Retinal pigment epithelial cell (primary cell): ENCODE data around the gene CTAGE4.
"Not testable (repeated sequence)": the region's sequence is repeated elsewhere in the genome, so short reads cannot be mapped to it uniquely, and the experiment has no call there.

Experiments
- DNase-seq: peaks from one replicate; pipeline ENCODE4 v3.0.0-alpha.2; 2010; ENCODE audit warnings: low read depth
- H3K4me3 ChIP-seq: 2 replicates; pipeline ENCODE4 v1.5.1; 2011; ENCODE audit warnings: mild to moderate bottlenecking, low read length, control low read depth, moderate library complexity
- TF ChIP-seq, protein P1 (sequence below): conservative IDR thresholded peaks from 2 replicates; pipeline ENCODE4 v1.5.1; 2011; ENCODE audit warnings: low read depth, low read length, control low read depth, inconsistent platforms

The CTAGE4 gene

GRCh38 chr7:144164784-144165183 lies 18.5 kb upstream of the CTAGE4 start:
- no peak overlapping the region for H3K4me3 ChIP-seq
- TF ChIP-seq, protein P1, sequence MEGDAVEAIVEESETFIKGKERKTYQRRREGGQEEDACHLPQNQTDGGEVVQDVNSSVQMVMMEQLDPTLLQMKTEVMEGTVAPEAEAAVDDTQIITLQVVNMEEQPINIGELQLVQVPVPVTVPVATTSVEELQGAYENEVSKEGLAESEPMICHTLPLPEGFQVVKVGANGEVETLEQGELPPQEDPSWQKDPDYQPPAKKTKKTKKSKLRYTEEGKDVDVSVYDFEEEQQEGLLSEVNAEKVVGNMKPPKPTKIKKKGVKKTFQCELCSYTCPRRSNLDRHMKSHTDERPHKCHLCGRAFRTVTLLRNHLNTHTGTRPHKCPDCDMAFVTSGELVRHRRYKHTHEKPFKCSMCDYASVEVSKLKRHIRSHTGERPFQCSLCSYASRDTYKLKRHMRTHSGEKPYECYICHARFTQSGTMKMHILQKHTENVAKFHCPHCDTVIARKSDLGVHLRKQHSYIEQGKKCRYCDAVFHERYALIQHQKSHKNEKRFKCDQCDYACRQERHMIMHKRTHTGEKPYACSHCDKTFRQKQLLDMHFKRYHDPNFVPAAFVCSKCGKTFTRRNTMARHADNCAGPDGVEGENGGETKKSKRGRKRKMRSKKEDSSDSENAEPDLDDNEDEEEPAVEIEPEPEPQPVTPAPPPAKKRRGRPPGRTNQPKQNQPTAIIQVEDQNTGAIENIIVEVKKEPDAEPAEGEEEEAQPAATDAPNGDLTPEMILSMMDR, result no peak
- no peak for DNase-seq

DNA sequence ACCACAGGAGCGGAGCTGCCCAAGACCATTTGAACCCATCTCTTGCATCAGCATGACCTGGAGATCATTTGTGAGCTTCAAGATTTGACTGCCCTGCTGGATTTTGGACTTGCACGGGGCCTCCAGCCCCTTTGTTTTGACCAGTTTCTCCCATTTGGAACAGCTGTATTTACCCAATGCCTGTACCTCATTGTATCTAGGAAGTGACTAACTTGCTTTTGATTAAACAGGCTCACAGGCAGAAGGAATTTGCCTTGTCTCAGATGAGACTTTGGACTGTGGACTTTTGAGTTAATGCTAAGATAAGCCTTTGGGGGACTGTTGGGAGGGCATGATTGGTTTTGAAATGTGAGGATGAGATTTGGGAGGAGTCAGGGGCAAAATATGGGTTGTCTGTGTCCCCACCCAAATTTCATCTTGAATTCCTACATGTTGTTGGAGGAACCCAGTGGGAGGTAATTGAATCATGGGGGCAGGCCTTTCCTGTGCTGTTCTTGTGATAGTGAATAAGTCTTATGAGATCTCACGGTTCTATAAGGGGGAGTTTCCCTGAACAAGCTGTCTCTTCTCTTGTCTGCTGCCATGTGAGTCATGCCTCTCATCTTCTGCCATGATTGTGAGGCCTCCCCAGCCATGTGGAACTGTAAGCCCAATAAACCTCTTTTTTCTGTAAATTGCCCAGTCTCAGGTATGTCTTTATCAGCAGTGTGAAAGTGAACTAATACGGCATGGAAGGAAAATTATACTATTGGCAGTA lies 11.5 kb upstream of the CTAGE4 start:
- not testable (repeated sequence) for DNase-seq, H3K4me3 ChIP-seq

- no peak for DNase-seq
- H3K4me3 ChIP-seq, result no peak overlapping the region
- TF ChIP-seq, protein P1, result no peak
Observed at GRCh38 chr7:144174613-144175012, 8.7 kb upstream of the CTAGE4 start.

GRCh38 chr7:144178380-144179164 lies 4.7 kb upstream of the CTAGE4 start:
- H3K4me3 ChIP-seq, DNase-seq: not testable (repeated sequence)
- TF ChIP-seq, protein P1, result peak; percentile 44

GRCh38 chr7:144179165-144179479 lies 4.1 kb upstream of the CTAGE4 start:
- not testable (repeated sequence) for DNase-seq, H3K4me3 ChIP-seq

- DNase-seq, result not testable (repeated sequence)
Observed at GRCh38 chr7:144187848-144188247, 4.6 kb downstream of the CTAGE4 start.

DNA sequence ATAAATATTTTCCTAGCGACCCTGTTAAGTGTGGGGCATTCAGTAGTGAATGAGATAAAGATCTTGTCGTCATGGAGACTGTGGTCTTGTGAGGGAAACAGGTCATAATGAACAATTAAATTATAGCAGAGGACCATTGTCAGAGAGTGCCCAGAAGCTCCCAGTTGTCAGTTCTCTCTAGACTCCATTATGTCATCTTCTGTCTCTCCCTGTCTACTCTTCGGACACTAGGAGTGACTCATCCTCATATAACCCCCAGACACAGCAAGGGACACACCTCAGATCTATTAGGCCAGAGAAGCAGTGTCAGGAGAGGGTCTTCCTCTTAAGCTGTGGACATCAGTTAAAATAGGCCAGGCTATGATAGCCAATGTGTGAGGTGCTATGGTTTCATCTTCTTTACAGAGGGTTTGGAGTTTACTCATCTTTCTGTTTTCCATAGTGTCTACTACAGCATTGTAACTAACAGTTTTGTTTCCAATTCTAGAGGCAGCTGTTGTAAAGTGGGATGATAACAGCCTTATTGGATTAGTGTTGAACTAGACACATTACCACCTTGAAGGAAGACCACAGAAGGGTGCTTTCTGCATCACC lies 5.4 kb downstream of the CTAGE4 start:
- DNase-seq, H3K4me3 ChIP-seq: not testable (repeated sequence)

More at GRCh38 chr7:144187848-144188247, 4.6 kb downstream of the CTAGE4 start:
- H3K4me3 ChIP-seq, result not testable (repeated sequence)

DNA sequence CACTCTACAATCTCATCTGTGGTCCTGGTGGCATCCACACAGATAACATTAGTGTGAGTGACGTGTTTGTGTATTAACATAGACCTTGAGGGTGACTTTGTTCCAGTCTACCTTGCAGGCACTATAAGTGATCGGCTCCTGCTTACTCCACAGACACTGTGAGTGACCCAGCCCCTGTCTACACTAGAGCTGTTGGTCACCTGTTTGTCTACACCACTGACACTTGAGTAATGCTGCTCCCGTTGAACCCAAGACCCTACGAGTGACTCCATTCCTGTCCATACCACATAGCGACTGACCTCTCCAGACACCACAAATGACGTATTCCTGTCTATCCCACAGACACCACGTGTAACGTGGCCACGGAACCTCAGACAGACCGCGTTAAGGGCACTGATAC lies 10.5 kb downstream of the CTAGE4 start:
- not testable (repeated sequence) for H3K4me3 ChIP-seq, DNase-seq

DNA sequence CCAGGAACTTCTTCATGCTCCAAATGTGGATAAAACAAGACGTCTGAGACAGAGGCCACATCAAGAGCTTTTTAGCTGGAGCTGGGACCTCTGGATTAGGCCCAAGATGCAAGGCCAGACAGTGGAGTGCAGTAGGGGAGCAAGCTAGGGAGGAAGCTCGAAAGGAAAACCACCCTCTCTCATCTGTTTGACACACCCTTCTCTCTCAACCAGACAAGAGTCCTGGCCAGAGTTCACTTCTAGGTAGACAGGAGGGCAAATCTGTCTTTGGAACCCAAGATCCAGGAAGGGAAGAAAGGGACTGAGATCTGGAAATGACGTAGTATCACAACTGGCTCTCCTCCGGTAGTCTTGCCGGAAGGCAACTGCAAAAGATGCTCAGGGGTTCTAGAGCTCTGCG lies 11.2 kb downstream of the CTAGE4 start:
- DNase-seq, H3K4me3 ChIP-seq: not testable (repeated sequence)

DNA sequence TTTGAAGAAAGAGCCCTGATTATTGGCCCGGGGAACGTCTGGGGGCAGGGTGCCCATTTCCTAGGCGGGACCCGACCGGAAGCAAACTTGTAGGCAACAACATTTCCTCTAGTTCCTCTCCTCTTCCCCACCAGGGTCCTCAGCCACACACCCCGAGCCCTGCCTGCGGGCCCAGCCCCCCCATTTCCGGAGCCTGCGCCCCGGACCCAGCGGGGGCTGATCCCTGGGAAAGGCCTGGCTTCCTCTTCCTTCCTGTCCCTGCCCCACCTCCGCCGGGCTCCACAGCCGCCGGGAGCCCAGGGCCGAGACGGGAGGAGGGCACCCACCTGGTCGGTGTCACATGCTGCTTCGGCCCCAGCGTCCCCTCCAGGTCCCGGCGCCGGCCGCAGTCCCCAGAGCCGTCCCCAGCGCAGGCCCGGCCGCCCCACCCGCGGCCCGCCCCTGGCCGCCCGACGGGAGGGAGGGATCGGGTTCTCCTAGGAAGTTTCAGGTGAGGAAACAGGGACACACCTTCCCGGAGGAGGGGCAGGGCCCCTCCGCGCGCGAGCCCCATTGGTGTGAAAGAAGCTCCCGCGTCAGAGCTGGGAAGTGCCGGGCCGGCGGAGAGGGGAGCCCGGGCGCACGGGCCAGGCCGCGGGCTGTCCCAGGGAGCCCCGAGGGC lies 12.1 kb downstream of the CTAGE4 start, which contains the start of gene ARHGEF35:
Gene ARHGEF35 (minus strand): TSS at position 622 of the 661 bp plus-strand sequence. CDS start 7,450 bp downstream, outside the sequence.
- not testable (repeated sequence) for H3K4me3 ChIP-seq, DNase-seq

DNA sequence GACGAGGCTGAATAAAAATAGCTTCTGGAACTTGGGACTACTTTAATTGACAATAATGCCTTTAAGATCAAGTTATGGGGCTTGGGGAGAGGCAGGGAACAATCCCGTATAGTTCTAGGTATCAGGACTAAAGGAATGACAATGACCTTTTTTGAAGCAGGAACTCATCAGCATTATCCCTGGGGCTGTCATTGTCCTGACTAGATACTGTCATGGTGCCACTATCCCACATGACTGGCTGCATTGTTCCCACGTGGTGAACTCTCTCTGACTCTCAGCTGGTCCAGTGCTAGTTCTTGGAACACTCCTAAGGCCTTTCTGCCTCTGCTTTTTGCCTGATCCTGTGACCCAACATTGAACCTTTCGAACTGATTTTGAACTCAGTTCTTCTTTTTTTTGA lies 15.7 kb downstream of the CTAGE4 start:
- not testable (repeated sequence) for DNase-seq, H3K4me3 ChIP-seq

DNA sequence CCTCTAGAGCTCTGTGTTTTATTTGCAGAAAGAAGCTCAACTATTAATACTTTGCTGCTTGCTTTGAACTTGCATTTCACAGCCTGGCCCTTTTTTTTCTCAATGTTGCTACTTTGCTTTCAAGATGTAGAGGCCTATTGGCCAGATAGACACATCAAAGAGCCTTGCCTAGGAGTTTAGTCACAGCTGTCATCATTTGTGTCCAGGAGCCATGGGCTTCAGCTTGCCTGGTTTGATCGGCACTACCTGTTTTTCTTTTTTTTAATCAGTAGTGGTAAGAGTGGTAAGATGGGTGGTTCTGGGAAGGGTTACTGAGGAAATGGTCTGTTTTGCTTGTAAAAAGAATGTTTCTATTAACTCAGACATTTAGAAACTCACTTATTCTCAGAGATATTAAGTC lies 18.7 kb downstream of the CTAGE4 start:
- not testable (repeated sequence) for DNase-seq, H3K4me3 ChIP-seq

- not testable (repeated sequence) for H3K4me3 ChIP-seq, DNase-seq
Observed at GRCh38 chr7:144203086-144203485, 19.8 kb downstream of the CTAGE4 start.

DNA sequence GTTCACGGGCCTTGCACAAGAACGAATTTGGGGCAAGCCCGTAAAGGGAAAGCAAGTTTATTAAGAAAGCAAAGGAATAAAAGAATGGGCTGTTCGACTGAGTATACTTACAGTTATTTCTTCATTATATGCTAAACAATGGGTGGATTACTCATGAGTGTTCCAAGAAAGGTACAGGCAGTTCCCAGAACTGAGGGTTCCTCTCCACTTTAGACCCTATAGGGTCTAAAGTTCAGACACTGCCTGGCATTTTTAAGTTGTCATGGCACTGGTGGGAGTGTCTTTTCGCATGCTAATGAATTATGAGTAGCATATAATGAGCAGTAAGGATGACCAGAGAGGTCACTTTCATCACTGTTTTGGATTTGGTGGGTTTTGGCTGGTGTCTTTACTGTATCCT lies 22.0 kb downstream of the CTAGE4 start:
- not testable (repeated sequence) for H3K4me3 ChIP-seq, DNase-seq

GRCh38 chr7:144217200-144217599 lies 33.9 kb downstream of the CTAGE4 start:
- not testable (repeated sequence) for H3K4me3 ChIP-seq, DNase-seq
